HuH-7.5 (cell line): ENCODE measurements around the gene IGFL4.

ENCODE experiments used
- DNase-seq: peaks from one replicate; pipeline ENCODE4 v3.0.0; 2011; ENCODE audit warnings: low spot score

Gene IGFL4

GRCh38 chr19:46040952-46041500 lies at the start of gene IGFL4:
IGFL4 (minus strand) TSS chr19:46041002; CDS start chr19:46040962, 40 bp downstream.
- no peak for DNase-seq

- DNase-seq: no peak
Observed at GRCh38 chr19:46090444-46090843, 49.6 kb upstream of the IGFL4 start.

- no peak for DNase-seq
Observed at GRCh38 chr19:46089432-46089831, 48.6 kb upstream of the IGFL4 start.

- DNase-seq: no peak
Observed at GRCh38 chr19:46088101-46088500, 47.3 kb upstream of the IGFL4 start.

- no peak for DNase-seq
Observed at GRCh38 chr19:46085888-46086287, 45.1 kb upstream of the IGFL4 start.

GRCh38 chr19:46082728-46083050 lies 41.9 kb upstream of the IGFL4 start:
- no peak for DNase-seq

- DNase-seq: peak; percentile 51
Observed at GRCh38 chr19:46081928-46082727, 41.3 kb upstream of the IGFL4 start.

GRCh38 chr19:46080561-46080960 lies 39.8 kb upstream of the IGFL4 start:
- DNase-seq: no peak

- no peak for DNase-seq
Observed at GRCh38 chr19:46079576-46079975, 38.8 kb upstream of the IGFL4 start.

- peak; percentile 36 for DNase-seq
Observed at GRCh38 chr19:46078573-46079332, 38.0 kb upstream of the IGFL4 start.

- DNase-seq: no peak
Observed at GRCh38 chr19:46077815-46078167, 37.0 kb upstream of the IGFL4 start.

GRCh38 chr19:46076951-46077814 lies 36.4 kb upstream of the IGFL4 start:
- DNase-seq: peak; percentile 86

GRCh38 chr19:46076031-46076880 lies 35.5 kb upstream of the IGFL4 start:
- no peak for DNase-seq

- DNase-seq: no peak
Observed at GRCh38 chr19:46073268-46073922, 32.6 kb upstream of the IGFL4 start.

GRCh38 chr19:46069806-46070341 lies 29.1 kb upstream of the IGFL4 start:
- DNase-seq: no peak

- no peak for DNase-seq
Observed at GRCh38 chr19:46068345-46069258, 27.8 kb upstream of the IGFL4 start.

- DNase-seq: no peak
Observed at GRCh38 chr19:46067691-46068090, 26.9 kb upstream of the IGFL4 start.

GRCh38 chr19:46066471-46066870 lies 25.7 kb upstream of the IGFL4 start:
- DNase-seq: no peak

GRCh38 chr19:46065486-46066071 lies 24.8 kb upstream of the IGFL4 start:
- no peak for DNase-seq
